Erythroblast (primary cell): Measurements from ENCODE around the gene AUTS2.

Experiments used
- GATA1 ChIP-seq: IDR thresholded peaks from 2 replicates; pipeline ENCODE4 v1.6.1; 2011; ENCODE audit warnings: low read depth, mild to moderate bottlenecking, control low read depth, low read length, moderate library complexity
- POLR2A ChIP-seq: IDR thresholded peaks from 2 replicates; pipeline ENCODE4 v1.6.1; 2011; ENCODE audit warnings: mild to moderate bottlenecking, low read length

DNA sequence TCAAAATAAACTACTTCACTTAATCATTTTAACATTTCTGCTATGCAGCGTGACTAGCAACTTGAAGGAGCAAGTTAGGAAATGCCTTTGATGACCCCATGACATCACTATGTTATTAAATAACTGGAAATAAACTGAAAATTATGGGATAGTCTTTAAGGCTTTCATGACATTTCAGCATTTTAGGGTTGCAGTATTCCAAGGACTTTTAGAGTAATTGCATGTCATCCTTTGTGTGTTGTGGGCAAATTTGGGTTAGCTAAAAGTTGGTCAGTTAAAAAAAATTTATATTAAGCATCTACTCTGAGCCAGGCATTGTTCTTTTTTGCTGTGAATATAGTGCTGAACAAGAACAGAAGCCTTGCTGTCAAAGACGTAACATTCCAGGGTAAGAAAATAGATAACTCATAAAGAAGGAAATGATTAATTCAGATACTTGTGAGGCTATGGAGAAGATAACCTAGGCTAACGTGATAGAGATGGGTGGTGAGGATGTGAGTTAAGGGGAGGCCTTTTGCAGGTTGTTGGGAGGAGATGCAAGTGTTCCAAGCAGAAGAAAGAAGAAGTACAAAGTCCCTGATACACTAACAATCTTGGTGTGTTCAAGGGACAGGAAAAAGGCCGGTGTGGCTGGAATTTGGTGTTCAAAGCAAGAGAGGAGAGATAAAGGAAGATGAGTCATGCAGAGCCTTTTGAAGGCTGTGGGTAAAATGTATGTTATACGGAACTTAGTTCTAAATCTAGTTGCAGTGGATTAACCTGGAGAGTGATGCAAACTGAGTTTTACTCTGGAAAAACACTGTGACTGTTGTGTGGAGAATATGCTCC lies 610.2 kb downstream of the AUTS2 start:
- TF ChIP-seq POLR2A (no peak), GATA1 (no peak)
